Umbilical cord (tissue), 2 donors: Measurements from ENCODE around the gene ATG9A. TPM values are rescaled to one million over a fixed set of nuclear protein-coding genes. Genes with fewer than 3 reads are reported as not detected.

Source experiments
- DNase-seq: peaks from one replicate; pipeline ENCODE4 v3.0.0-alpha.2; 2015; ENCODE audit warnings: low spot score
- total RNA-seq: library from RNA; depleted of rRNA; stranded (reverse); fragments of >200 nt; gene quantifications from one replicate; pipeline ENCODE4 v1.2.3, GENCODE V29; 2014; ENCODE audit warnings: low replicate concordance; ENCODE audit not compliant: insufficient read depth

ATG9A gene
- total RNA-seq, 1 donor from 2014 or later = 83.3 TPM

DNA sequence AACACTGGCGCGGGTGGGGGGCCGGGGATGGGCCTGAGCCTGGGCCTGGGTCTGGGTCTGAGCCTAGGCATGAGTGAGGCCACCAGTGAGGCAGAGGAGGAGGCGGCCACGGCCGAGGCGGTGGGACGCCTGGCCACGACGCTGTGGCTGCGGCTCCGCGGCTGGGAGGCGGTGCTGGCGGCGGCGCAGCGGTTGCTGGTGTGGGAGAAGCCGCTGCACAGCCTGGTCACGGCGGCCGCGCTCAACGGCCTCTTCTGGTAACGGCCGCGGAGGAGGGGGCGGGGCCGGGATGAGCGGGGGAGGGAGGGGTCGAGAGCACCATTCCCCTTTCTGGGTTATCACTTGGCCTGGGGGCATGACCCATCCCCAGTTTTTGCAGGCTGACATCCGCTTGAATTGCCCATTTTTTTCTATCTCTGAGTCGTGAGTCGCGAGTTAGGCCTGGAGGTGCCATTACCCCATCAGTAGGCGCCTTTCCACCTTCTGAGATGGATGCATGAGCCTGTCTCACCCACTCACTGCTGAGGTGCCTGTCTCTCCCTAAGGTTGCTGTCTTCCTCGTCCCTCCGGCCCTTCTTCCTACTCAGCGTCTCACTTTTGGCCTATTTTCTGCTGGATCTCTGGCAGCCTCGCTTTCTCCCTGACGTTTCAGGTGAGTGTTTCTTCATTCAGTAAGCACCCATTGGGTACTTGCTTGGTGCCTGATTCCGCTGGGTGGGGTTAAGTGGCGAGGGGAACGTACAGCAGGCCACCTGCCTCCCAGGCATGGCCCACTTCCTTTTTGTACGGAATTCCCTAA lies 50.9 kb downstream of the ATG9A start:
- no peak for DNase-seq

- DNase-seq = peak; percentile 94
Observed at GRCh38 chr2:219177552-219178376, 51.7 kb downstream of the ATG9A start, which contains the start of gene RETREG2. RETREG2 (plus strand) TSS chr2:219178275; CDS start chr2:219178353, 78 bp downstream.

- DNase-seq = peak; percentile 92
Observed at GRCh38 chr2:219176818-219177551, 52.5 kb downstream of the ATG9A start, which contains the start of gene CNPPD1. CNPPD1 (minus strand) TSS chr2:219176925; CDS start chr2:219176828, 97 bp downstream.

GRCh38 chr2:219175928-219176817 lies 53.3 kb downstream of the ATG9A start:
- peak; percentile 49 for DNase-seq

- no peak for DNase-seq
Observed at GRCh38 chr2:219175486-219175885, 54.0 kb downstream of the ATG9A start.

GRCh38 chr2:219174801-219175200 lies 54.6 kb downstream of the ATG9A start:
- DNase-seq = no peak

- DNase-seq = no peak
Observed at GRCh38 chr2:219174146-219174545, 55.3 kb downstream of the ATG9A start.

GRCh38 chr2:219173176-219173575 lies 56.3 kb downstream of the ATG9A start:
- no peak for DNase-seq

DNA sequence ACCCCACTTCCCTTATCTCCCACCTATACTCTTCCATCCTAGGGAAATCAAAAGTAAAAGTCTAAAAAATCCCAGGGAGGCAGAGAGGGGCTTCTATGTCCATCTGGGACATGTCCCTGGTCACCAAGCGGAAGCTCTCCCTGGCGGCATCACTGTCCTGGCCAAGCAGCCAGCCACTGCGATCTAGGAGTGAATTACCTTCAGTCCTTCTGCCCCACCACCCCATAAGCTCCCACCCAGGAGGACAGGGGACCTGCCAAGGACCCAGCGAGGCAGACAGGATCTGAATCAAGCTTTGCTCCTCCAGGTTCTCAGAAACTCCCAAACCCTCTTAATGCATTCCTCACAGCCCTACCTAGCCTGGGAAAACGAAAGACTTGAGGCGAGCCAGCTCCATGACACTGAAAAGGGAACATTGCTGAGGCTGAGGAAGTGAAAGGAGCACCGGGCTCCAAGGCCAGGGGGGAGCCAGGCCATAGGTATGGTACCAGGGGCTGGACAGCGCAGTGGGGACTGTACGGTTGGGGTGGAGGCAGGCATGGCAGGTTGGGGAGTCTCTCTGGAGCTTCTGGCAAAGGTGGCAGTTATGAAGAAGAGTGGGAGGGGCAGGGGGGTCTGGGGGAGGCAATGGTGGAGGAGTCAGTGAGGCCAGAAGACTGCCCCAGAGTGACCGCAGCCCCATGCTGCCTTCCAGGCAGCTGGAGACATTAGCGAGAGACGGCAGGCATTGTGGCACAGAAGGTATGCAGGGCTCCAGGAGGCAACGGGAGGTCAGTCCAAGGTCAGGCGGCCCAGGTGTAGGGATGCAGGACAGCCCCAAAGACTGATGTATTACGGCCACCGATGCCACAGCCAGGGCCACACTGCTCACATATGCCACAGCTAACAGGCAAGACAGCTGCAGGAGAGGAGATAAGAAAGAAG lies 56.9 kb downstream of the ATG9A start:
- no peak for DNase-seq

DNA sequence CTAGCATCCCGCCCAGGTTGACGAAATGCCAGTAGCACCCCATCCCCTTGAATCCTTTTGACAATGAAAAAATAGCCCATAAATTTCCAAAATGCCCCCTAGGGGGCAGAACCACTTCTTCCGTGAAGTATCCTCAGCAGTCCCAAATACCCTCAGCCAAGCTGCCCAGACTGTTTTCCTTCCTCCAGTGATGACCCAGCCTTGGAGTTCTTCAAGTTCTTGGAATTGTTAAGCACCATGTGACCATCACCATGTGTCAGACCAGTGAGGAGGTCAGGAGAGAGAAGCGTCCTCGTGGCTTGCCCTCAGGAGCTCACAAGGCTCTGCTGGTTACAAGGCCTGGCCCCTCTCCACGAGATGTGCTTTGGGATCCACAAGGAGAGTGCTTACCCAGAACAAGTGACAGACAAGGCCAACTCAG lies 58.2 kb downstream of the ATG9A start:
- DNase-seq = peak; percentile 67

DNA sequence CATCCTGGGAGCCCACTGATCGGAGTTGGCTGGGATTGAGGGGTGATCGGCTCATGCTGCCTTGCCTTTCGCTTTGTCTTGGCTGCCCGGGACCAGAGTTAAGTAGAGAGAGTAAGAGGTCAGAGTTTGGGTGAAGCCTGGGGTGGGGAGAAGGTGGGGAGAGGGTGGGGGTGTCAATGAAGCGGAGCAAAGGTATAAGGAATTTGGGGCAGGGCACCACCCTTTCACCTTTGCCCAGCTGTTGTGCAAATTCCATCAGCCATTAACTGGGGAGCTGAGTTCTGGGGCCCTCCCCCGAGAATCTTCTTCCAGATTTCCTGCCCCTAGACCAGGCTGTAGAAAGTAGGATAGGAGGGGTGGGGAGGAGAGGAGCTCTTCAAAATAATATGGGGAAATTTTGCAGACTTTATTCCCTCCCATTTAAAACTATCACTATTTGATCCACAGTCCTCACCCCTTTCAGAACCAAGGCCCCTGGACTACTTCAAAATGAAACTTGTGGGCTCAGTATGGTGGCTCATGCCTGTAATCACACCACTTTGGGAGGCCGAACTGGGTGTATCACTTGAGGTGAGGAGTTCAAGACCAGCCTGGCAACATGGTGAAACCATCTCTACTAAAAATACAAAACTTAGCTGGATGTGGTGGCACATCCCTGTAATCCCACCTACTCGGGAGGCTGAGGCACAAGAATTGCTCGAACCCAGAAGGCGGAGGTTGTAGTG lies 59.3 kb downstream of the ATG9A start, which contains the start of gene SLC23A3:
Gene SLC23A3, minus strand, starts transcription at position 100 of the 725 bp plus-strand sequence. Its CDS starts 45 bp downstream, at position 55.
- DNase-seq = no peak

Other genes starting within 250 kb of the ATG9A start
- not detected for gene FEV, start 244.5 kb downstream of the ATG9A start, total RNA-seq
- not detected for gene CRYBA2, start 236.2 kb downstream of the ATG9A start, total RNA-seq
- 2.9 TPM for gene CFAP65, start 188.1 kb downstream of the ATG9A start, total RNA-seq
- not detected for gene IHH, start 168.7 kb downstream of the ATG9A start, total RNA-seq
- 13.0 TPM for gene NHEJ1, start 68.8 kb downstream of the ATG9A start, total RNA-seq
- not detected for gene SLC23A3, start 59.6 kb downstream of the ATG9A start, total RNA-seq
- gene CNPPD1, start 52.7 kb downstream of the ATG9A start, total RNA-seq = 20.5 TPM
- 40.9 TPM for gene RETREG2, start 51.4 kb downstream of the ATG9A start, total RNA-seq
- gene ZFAND2B, start 22.9 kb downstream of the ATG9A start, total RNA-seq = 20.5 TPM
- gene ABCB6, start 10.7 kb downstream of the ATG9A start, total RNA-seq = 34.2 TPM
- 27.9 TPM for gene ANKZF1, start 170 bp upstream of the ATG9A start, total RNA-seq
- 12.0 TPM for gene GLB1L, start 15.8 kb upstream of the ATG9A start, total RNA-seq
- gene STK16, start 15.8 kb upstream of the ATG9A start, total RNA-seq = 24.1 TPM
- 0.72 TPM for gene TUBA4B, start 23.6 kb upstream of the ATG9A start, total RNA-seq
- 21.7 TPM for gene TUBA4A, start 24.3 kb upstream of the ATG9A start, total RNA-seq
- gene DNAJB2, start 49.7 kb upstream of the ATG9A start, total RNA-seq = 45.0 TPM
- 5.5 TPM for gene PTPRN, start 79.8 kb upstream of the ATG9A start, total RNA-seq
- not detected for gene RESP18, start 103.1 kb upstream of the ATG9A start, total RNA-seq
- gene DNPEP, start 158.3 kb upstream of the ATG9A start, total RNA-seq = 26.0 TPM
- gene DES, start 188.7 kb upstream of the ATG9A start, total RNA-seq = 2,247 TPM
- gene SPEG, start 205.2 kb upstream of the ATG9A start, total RNA-seq = 61.9 TPM